Measurements from ENCODE around the gene CRKL.
"Not testable (repeated sequence)": the region's sequence is repeated elsewhere in the genome, so short reads cannot be mapped to it uniquely, and the experiment has no call there.

The CRKL gene

DNA sequence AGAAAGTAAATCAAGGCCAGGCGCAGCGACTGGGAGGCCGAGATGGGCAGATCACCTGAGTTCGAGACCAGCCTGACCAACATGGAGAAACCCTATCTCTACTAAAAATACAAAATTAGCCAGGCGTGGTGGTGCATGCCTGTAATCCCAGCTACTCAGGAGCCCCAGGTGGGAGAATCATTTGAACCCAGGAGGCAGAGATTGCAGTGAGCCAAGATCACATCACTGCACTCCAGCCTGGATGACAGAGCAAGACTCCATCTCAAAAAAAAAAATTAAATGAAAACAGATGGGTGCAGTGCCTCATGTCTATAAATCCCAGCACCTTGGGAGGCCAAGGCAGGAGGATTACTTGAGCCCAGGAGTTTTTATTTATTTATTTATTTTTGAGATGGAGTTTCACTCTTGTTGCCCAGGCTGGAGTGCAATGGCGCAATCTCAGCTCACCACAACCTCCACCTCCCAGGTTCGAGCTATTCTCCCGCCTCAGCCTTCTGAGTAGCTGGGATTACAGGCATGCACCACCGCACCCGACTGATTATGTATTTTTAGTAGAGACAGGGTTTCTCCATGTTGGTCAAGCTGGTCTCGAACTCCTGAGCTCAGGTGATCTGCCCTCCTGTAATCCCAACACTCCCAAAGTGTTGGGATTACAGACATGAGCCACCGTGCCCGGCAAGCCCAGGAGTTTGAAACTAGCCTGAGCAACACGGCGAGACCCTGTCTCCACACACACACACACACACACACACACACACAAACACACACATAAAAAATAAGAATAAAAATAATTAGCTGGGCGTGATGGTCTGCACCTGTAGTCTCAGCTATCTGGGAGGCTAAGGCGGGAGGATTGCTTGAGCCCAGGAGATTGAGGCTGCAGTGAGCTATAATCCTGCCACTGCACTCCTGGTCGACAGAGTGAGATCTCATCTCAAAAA is 15.8 kb upstream of the CRKL start:
- DNase-seq, result not testable (repeated sequence)

GRCh38 chr22:20903093-20903492 is 14.1 kb upstream of the CRKL start:
- DNase-seq, result no peak

GRCh38 chr22:20904008-20904979 is 12.9 kb upstream of the CRKL start:
- no peak for DNase-seq

DNA sequence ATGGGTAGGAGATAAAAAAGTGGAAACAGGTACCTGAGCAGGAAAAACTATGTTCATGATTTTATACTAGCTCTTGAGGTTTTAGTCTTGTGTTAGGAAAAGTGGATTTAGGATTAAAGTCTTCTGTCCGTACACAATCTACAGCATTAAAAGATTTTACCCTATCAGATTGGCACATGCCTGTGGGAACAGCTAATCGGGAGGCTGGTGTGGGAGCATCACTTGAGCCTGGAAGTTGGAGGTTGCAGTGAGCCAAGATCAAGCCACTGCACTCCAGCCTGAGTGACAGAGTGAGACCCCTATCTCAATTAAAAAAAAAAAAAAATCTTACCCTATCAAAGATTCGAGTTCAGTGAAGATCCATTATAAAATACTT is 12.2 kb upstream of the CRKL start:
- DNase-seq, result no peak

- DNase-seq, result no peak
Measured at GRCh38 chr22:20905415-20906386, 11.5 kb upstream of the CRKL start.

- DNase-seq, result no peak
Measured at GRCh38 chr22:20906387-20906767, 10.8 kb upstream of the CRKL start.

DNA sequence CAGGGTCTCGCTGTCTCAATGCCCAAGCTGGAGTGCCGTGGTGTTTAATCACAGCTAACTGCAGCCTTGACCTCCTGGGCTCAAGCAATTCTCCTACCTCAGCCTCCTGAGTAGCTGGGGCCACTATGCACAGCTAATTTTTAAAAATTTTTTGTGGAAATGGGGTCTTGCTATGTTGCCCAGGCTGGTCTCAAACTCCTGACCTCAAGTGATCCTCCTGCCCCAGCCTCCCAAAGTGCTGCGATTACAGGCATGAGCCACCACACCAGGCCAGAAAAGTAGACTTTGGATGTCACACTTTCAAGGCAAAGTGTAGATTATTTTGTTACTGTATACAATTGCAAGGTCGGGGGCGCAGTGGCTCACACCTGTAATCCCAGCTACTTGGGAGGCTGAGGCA is 8.5 kb upstream of the CRKL start:
- DNase-seq, result not testable (repeated sequence)

GRCh38 chr22:20909543-20910303 is 7.5 kb upstream of the CRKL start:
- no peak for DNase-seq

GRCh38 chr22:20912494-20912893 is 4.7 kb upstream of the CRKL start:
- DNase-seq, result no peak

GRCh38 chr22:20918663-20919218 is 1.5 kb downstream of the CRKL start:
- DNase-seq, result no peak

DNA sequence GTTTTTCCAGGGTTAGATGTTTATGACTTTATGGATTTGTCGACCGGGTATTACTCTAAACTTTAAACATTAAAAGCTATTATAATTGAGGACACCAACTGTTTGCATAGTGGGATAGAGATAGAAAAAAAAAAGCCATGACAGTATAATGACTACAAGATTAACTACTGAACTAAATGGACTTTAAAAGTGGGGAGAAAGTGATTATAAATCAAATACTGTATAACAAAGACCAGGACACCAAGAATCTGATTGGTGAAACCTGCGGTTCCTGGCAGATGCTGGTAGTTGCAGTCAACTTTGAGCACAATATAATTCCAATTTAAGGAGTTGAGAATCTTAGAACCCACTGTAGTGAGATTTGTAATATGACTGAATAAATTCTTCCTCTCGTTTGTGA is 2.5 kb downstream of the CRKL start:
- DNase-seq, result no peak

DNA sequence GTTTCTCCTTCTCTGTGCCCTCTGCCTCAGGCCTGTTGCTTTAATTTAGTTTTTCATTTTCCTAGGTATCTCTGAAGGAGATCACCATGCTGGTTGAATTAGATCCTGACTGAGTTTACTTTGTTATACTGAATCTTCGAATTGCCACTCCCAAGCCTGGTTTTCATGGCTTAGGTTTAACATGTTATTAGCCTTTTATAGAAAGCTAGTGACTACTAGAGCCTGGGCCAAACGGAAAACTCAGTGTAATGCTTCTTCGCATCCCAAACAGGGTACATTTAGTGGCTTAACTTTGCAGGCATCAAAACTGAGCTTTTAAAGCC is 3.6 kb downstream of the CRKL start:
- no peak for DNase-seq

- no peak for DNase-seq
Measured at GRCh38 chr22:20922141-20922751, 5.0 kb downstream of the CRKL start.

DNA sequence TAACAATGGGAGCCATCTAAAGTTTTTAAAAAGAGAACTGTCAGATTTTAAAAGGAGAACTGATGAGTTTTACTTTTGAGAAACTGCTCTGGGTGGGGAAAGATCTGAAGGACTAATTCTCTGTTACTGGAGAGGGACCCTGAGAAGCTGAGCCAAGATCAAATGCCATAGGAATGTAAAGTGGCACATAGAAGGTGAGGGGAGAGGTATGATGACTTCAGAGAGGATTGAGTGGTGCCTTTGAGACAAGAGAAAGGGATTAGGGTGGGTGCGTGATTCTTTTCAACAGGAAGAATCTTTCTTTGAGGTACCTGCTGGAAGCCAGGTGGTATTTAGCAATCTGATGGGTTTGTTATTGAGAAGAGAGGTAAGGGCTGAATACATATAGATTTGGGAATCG is 9.0 kb downstream of the CRKL start:
- no peak for DNase-seq

DNA sequence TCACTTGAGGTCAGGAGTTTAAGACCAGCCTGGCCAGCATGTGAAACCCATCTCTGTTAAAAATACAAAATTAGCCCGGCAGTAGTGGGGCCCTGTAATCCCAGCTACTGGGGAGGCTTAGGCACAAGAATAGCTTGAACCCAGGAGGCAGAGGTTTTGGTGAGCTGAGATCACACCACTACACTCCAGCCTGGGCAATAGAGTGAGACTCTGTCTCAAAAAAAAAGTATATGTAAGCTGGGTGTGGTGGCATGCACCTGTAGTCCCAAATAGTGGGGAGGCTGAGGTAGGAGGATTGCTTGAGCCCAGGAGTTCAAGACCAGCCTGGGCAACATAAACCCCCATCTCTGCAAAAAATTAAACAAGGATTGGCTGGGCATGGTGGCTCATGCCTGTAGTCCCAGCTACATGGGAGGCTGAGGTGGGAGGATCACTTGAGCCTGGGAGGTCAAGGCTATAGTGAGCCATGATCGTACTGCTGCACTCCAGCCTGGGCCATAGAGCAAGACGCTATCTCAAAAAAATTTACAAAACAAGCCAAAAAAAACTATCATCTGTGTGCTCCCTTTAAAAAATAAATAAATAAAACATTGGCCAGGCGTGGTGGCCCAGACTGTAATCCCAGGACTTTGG is 10.8 kb downstream of the CRKL start:
- no peak for DNase-seq

GRCh38 chr22:20928573-20928967 is 11.4 kb downstream of the CRKL start:
- DNase-seq, result no peak

DNA sequence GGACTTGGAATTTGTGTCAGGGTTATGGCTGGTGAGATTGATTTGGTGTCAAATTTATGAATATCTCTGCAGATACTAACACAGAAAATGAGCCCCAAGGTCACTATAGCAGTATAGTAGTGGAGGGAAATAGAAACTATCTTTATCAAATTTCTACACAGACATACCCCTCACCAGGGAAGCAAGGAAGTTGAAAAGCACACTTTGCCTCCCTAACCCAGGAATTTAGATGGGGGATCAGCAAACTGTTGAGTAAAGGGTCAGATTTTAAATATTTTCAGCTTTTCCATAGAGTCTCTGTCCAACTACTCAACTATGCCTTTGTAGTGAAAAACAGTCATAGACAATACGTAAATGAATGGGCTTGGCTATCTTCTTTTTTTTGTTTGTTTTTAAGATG is 12.8 kb downstream of the CRKL start:
- no peak for DNase-seq

- not testable (repeated sequence) for DNase-seq
Measured at GRCh38 chr22:20930435-20930834, 13.2 kb downstream of the CRKL start.

DNA sequence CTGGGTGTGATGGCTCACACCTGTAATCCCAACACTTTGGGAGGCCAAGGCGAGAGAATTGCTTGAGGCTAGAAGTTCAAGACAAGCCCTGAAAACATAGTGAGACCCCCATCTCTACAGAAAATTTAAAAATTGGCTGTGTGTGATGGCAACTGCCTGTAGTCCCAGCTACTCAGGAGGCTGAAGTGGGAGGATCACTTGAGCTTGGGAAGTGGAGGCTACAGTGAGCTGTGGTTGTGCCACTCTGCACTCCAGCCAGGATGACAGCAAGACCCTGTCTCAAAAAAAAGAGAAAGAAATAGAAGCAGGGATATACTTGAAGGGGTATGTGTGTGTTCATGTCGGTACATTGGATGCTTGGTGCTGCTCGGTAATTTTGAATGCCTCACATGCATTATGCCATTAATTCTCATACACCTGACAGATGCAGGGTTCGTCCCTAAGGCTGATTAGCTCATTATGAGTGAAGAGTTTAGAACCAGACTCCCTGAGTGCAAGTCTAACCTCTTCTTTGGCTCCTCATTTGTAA is 14.0 kb downstream of the CRKL start:
- no peak for DNase-seq

DNA sequence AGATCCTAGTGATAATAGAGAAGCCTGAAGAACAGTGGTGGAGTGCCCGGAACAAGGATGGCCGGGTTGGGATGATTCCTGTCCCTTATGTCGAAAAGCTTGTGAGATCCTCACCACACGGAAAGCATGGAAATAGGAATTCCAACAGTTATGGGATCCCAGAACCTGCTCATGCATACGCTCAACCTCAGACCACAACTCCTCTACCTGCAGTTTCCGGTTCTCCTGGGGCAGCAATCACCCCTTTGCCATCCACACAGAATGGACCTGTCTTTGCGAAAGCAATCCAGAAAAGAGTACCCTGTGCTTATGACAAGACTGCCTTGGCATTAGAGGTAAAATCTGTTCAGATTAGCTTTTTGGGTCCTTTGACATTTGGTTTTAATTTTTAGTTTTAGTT is 16.7 kb downstream of the CRKL start:
- no peak for DNase-seq
